Transverse colon (tissue), 4 donors: ENCODE data around the gene DPYD.

Source experiments
- EP300 ChIP-seq: sonication (generic); formaldehyde crosslinking; IDR thresholded peaks from one replicate; pipeline ENCODE4 v1.6.1; 2017; ENCODE audit warnings: antibody characterized with exemption, low read depth
- POLR2AphosphoS5 ChIP-seq, 3 donors: sonication (generic); formaldehyde crosslinking; IDR thresholded peaks; one replicate each; pipeline ENCODE4 v1.6.1; 2016; ENCODE audit warnings: antibody characterized with exemption in 3 of 3
- TF ChIP-seq, protein P1 (sequence below), 5 experiments: fragments of 200-600 bp in 3 of 5; fragments of 450-650 bp in 2 of 5; sonication (generic) in 3 of 5; IDR thresholded peaks; 1 replicate in 2 of 5; 2 replicates in 3 of 5; pipeline ENCODE4 v1.5.1; 2016 to 2017; ENCODE audit warnings: antibody characterized with exemption in 5 of 5, inconsistent platforms in 3 of 5, mild to moderate bottlenecking in 2 of 5, moderate library complexity in 1 of 5

DNA sequence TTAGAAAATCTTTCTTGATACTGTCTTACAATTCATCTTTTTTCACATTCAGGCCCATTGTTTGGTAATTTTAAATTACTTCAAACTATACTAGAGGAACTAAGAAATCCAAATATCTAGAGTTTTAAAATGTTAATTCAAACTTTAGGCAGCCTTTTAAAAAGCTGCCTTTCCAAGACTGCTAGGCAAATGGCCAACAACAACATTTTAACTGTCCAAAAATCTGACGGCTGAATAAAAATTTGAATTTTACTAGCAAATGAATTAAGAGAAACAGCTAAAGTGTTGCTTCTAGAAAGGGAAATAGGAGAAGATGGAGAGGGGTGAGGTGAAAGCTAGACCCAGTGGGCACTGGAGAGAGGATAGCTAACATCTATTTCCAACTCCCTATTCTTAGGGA, 17.2 kb downstream of the DPYD start:
- TF ChIP-seq POLR2AphosphoS5 (IDR thresholded peaks at IDR 0.05) (no peak), EP300 (no peak)
- TF ChIP-seq, protein P1, sequence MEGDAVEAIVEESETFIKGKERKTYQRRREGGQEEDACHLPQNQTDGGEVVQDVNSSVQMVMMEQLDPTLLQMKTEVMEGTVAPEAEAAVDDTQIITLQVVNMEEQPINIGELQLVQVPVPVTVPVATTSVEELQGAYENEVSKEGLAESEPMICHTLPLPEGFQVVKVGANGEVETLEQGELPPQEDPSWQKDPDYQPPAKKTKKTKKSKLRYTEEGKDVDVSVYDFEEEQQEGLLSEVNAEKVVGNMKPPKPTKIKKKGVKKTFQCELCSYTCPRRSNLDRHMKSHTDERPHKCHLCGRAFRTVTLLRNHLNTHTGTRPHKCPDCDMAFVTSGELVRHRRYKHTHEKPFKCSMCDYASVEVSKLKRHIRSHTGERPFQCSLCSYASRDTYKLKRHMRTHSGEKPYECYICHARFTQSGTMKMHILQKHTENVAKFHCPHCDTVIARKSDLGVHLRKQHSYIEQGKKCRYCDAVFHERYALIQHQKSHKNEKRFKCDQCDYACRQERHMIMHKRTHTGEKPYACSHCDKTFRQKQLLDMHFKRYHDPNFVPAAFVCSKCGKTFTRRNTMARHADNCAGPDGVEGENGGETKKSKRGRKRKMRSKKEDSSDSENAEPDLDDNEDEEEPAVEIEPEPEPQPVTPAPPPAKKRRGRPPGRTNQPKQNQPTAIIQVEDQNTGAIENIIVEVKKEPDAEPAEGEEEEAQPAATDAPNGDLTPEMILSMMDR (IDR thresholded peaks at IDR 0.05): no peak
